Transverse colon (tissue), 4 donors: ENCODE measurements around the gene SOS1. TPM values are rescaled to one million over a fixed set of nuclear protein-coding genes. Genes with fewer than 3 reads are reported as not detected.

Experiments
- DNase-seq: peaks from one replicate; pipeline ENCODE4 v3.0.0-alpha.2; 2019
- H3K27ac ChIP-seq, 4 donors: fragments of 200-600 bp; sonication (generic); 2 replicates each; pipeline ENCODE4 v1.5.1; 2016 to 2018; ENCODE audit warnings: inconsistent platforms in 4 of 4
- H3K27me3 ChIP-seq: fragments of 200-600 bp; sonication (generic); 2 replicates; pipeline ENCODE4 v1.5.1; 2017; ENCODE audit warnings: inconsistent platforms
- H3K36me3 ChIP-seq, 4 donors: fragments of 200-600 bp; sonication (generic); 2 replicates each; pipeline ENCODE4 v1.5.1; 2017 to 2019; ENCODE audit warnings: inconsistent platforms in 4 of 4
- H3K4me1 ChIP-seq, 4 donors: fragments of 200-600 bp; sonication (generic); 2 replicates each; pipeline ENCODE4 v1.5.1; 2017 to 2020; ENCODE audit warnings: inconsistent platforms in 4 of 4
- H3K4me3 ChIP-seq, 4 donors: fragments of 200-600 bp; sonication (generic); 1 replicate in 1 of 4; 2 replicates in 3 of 4; pipeline versions ENCODE4 v1.5.1 to v1.6.1; 2017 to 2019; ENCODE audit warnings: inconsistent platforms in 4 of 4
- H3K9me3 ChIP-seq, 2 donors: fragments of 200-600 bp; sonication (generic); 2 replicates each; pipeline ENCODE4 v1.5.1; 2017 to 2019; ENCODE audit warnings: inconsistent platforms in 2 of 2
- EP300 ChIP-seq: sonication (generic); formaldehyde crosslinking; IDR thresholded peaks from one replicate; pipeline ENCODE4 v1.6.1; 2017; ENCODE audit warnings: antibody characterized with exemption, low read depth
- POLR2A ChIP-seq: fragments of 450-650 bp; IDR thresholded peaks from one replicate; pipeline ENCODE4 v1.6.1; 2016; ENCODE audit warnings: antibody characterized with exemption, mild to moderate bottlenecking, moderate library complexity
- POLR2AphosphoS5 ChIP-seq, 3 donors: sonication (generic); formaldehyde crosslinking; IDR thresholded peaks; one replicate each; pipeline ENCODE4 v1.6.1; 2016; ENCODE audit warnings: antibody characterized with exemption in 3 of 3
- WGBS, 2 donors: methylation state at CpG; one replicate each; pipeline ENCODE4 v1.1.5; 2018; ENCODE audit warnings: low coverage in 1 of 2; 5-methylcytosine and 5-hydroxymethylcytosine counted together
- in situ Hi-C, 4 donors: fragments of 200-750 bp; cut with MboI; loops; one replicate each; pipeline versions ENCODE4 v1.15.0 to v1.15.1; 2017; ENCODE audit warnings: low sequenced_read_pairs in 3 of 4, low pct_ligation_motif_present in 1 of 4, low pct_unique_long_range_greater_than_20kb in 1 of 4
- intact Hi-C: fragments of 100-400 bp; cut with DNase I; formaldehyde crosslinking; loops from one replicate; pipeline ENCODE4 v1.15.1; 2023; ENCODE audit warnings: low total_unique reads
- total RNA-seq, 4 donors: library from RNA; depleted of rRNA; stranded (reverse); fragments of >200 nt; gene quantifications; one replicate each; pipeline ENCODE4 v1.1.0, GENCODE V29; 2016
- TF ChIP-seq, protein P1 (sequence below), 5 experiments: fragments of 200-600 bp in 3 of 5; fragments of 450-650 bp in 2 of 5; sonication (generic) in 3 of 5; IDR thresholded peaks; 1 replicate in 2 of 5; 2 replicates in 3 of 5; pipeline ENCODE4 v1.5.1; 2016 to 2017; ENCODE audit warnings: antibody characterized with exemption in 5 of 5, inconsistent platforms in 3 of 5, mild to moderate bottlenecking in 2 of 5, moderate library complexity in 1 of 5

The SOS1 gene
- total RNA-seq, 4 donors from 2014 or later = 13.9 to 43.8 (median 23.0) TPM

DNA sequence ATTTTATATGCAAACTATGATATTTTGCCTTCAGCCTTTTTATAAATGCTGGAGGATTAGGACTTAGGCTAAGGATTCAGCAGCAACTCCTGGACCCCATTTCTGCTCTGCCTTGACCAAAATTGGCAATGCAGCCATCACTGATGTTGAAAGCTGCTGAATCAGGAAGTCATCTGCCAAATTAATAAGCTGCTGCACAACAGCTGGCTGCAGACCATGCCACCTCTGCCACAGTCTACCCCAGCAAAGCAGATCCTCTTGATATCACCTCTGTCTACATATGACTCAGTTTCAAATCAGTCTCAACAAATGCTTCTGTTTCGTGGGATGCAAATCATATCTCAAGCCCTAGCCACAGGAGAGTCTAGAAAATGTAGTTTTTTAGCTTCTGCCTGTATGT lies 7.1 kb upstream of the SOS1 start:
- H3K36me3 ChIP-seq = no peaks in the 10 kb centered on the region
- DNase-seq = peak; percentile 19
- H3K4me1 ChIP-seq = peaks cover 5 to 25% (median 6%) of the 10 kb centered on the region in 4 donors
- intact Hi-C loops = loop anchor here (10.0 kb wide), 1 partner anchor 97 kb away; no protein-coding TSS in a partner anchor
- WGBS, 2 donors = 57% methylated on average over 1 of the region's 1 CpG; no CpG with 5 or more reads in 1 of the 2 donors
- TF ChIP-seq POLR2A (no peak), POLR2AphosphoS5 (IDR thresholded peaks at IDR 0.05) (no peak), EP300 (no peak)
- TF ChIP-seq, protein P1, sequence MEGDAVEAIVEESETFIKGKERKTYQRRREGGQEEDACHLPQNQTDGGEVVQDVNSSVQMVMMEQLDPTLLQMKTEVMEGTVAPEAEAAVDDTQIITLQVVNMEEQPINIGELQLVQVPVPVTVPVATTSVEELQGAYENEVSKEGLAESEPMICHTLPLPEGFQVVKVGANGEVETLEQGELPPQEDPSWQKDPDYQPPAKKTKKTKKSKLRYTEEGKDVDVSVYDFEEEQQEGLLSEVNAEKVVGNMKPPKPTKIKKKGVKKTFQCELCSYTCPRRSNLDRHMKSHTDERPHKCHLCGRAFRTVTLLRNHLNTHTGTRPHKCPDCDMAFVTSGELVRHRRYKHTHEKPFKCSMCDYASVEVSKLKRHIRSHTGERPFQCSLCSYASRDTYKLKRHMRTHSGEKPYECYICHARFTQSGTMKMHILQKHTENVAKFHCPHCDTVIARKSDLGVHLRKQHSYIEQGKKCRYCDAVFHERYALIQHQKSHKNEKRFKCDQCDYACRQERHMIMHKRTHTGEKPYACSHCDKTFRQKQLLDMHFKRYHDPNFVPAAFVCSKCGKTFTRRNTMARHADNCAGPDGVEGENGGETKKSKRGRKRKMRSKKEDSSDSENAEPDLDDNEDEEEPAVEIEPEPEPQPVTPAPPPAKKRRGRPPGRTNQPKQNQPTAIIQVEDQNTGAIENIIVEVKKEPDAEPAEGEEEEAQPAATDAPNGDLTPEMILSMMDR (IDR thresholded peaks at IDR 0.05) = no peak
- H3K9me3 ChIP-seq = no peaks in the 10 kb centered on the region
- no peak overlapping the region for H3K4me3 ChIP-seq
- in situ Hi-C loops = loop anchor here in 1 of 4 donors (10.0 kb wide), 1 partner anchor 97 kb away; no protein-coding TSS in a partner anchor
- H3K27me3 ChIP-seq = no peaks in the 10 kb centered on the region
- peak overlapping the region in 3 of 4 donors; percentile 31 to 42 (median 33) for H3K27ac ChIP-seq

DNA sequence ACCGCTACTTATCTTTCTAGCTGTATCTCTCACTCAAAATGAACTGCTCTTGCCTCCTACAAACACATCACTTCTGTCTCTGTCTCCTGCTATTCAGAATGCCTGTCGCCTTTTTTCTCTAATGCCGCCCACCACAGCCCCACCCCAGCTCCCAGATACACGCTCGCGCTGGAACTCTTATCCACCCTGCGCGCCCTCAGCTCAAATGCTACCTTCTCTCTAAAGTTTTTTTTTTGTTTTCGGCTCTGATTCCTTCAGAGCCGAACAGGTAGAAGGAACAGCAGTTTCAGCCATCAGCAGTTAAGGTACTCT lies 3.9 kb upstream of the SOS1 start:
- Histone ChIP-seq H3K9me3 (no peaks in the 10 kb centered on the region), H3K36me3 (no peaks in the 10 kb centered on the region), H3K27me3 (no peaks in the 10 kb centered on the region), H3K4me3 (peak overlapping the region; percentile 42 to 79 (median 58)), H3K27ac (peak overlapping the region; percentile 93 to 97 (median 96)), H3K4me1 (peaks cover 18 to 42% (median 19%) of the 10 kb centered on the region in 4 donors)
- intact Hi-C loops = loop anchor here (10.0 kb wide), 1 partner anchor 100 kb away; no protein-coding TSS in a partner anchor
- in situ Hi-C loops = loop anchor here in 1 of 4 donors (10.0 kb wide), 1 partner anchor 100 kb away; no protein-coding TSS in a partner anchor
- DNase-seq = no peak
- WGBS, 2 donors = 0 to 2% methylated on average over 9 to 10 of the region's 10 CpGs
- TF ChIP-seq POLR2AphosphoS5 (IDR thresholded peaks at IDR 0.05) = no peak
- TF ChIP-seq, protein P1 (IDR thresholded peaks at IDR 0.05) = peak in 2 of 5 experiments; percentile 1 to 9

DNA sequence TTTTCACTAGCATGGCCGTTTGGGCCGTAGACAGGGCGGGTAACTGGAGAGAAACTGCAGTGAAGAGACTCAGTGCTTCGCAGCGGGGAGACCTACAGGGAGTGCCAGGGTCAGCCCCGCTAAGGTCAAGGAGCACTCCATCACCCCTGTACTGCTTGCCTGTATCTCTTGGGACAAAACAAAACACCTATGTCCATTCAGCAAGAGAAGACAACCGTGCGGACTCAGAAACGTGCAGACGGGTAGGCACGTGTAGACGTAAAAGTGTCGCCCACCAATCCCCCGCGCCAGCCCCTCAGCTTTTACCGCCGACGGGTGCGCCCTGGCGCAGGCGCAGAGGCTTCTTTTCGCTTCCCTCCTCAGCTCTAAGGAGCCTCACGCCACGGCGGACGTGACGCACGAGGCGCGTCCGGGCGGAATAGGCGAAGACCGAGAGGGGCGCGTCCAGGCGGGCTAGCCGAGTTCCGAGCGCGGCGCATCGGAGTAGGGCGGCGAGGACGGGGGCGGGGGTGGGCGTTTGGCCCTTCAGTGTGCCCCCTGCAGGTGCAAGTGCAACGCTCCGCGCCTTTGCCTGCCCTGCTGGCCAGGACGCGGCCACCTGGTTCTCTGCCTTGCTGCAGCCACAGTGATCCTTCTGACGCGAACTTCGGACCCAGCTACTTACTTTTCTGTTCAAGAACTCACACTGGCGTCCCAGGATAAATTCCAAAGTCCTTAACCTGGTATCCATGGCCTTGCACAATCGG lies 3.3 kb upstream of the SOS1 start:
- Histone ChIP-seq H3K9me3 (no peaks in the 10 kb centered on the region), H3K36me3 (no peaks in the 10 kb centered on the region), H3K4me1 (peaks cover 18 to 45% (median 19%) of the 10 kb centered on the region in 4 donors), H3K27ac (peak overlapping the region; percentile 93 to 97 (median 96)), H3K27me3 (no peaks in the 10 kb centered on the region), H3K4me3 (peak overlapping the region; percentile 55 to 79 (median 61))
- 1% methylated on average over 56 of the region's 58 CpGs; no CpG with 5 or more reads in 1 of the 2 donors for WGBS, 2 donors
- intact Hi-C loops = loop anchor here (10.0 kb wide), 1 partner anchor 101 kb away; no protein-coding TSS in a partner anchor
- in situ Hi-C loops = loop anchor here in 1 of 4 donors (10.0 kb wide), 1 partner anchor 101 kb away; no protein-coding TSS in a partner anchor
- TF ChIP-seq, protein P1 (IDR thresholded peaks at IDR 0.05) = peak; percentile 33 to 56 (median 41)
- TF ChIP-seq POLR2A = peak; percentile 85
- TF ChIP-seq POLR2AphosphoS5 (IDR thresholded peaks at IDR 0.05) = peak; percentile 88 to 92 (median 89)
- no peak for TF ChIP-seq EP300
- peak; percentile 96 for DNase-seq

DNA sequence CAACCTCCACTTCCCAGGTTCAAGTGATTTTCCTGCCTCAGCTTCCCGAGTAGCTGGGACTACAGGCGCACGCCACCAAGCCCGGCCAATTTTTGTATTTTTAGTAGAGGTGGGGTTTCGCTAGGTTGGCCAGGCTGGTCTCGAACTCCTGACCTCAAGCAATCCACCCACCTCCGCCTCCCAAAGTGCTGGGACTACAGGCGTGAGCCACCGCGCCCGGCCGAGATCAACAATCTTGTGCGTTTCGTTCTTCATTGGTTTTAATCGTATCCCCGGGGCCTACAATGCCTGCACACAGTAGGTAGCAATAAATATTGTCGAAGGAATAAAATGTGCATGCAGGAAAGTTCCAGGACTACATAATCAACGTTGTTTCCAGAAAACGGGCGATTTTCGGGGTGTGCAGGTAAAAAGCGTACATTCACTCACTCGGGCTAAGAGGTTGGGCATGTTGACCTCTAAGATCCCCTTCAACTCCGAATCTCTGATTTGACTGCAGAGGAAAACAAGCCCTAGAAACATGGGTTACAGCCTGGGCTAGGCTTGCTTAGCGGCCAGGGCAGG lies 2.7 kb upstream of the SOS1 start:
- WGBS, 2 donors = 52 to 69% methylated on average over 6 to 25 of the region's 25 CpGs
- no peaks in the 10 kb centered on the region for H3K27me3 ChIP-seq
- H3K4me3 ChIP-seq = peak overlapping the region; percentile 55 to 79 (median 61)
- TF ChIP-seq, protein P1 (IDR thresholded peaks at IDR 0.05) = no peak
- TF ChIP-seq EP300 (no peak), POLR2A (no peak), POLR2AphosphoS5 (IDR thresholded peaks at IDR 0.05) (no peak)
- peaks cover 18 to 52% (median 25%) of the 10 kb centered on the region in 4 donors for H3K4me1 ChIP-seq
- in situ Hi-C loops (loop anchor here in 1 of 4 donors (10.0 kb wide), 1 partner anchor 101 kb away; no protein-coding TSS in a partner anchor), intact Hi-C loops (loop anchor here (10.0 kb wide), 1 partner anchor 101 kb away; no protein-coding TSS in a partner anchor)
- H3K27ac ChIP-seq = peak overlapping the region; percentile 93 to 97 (median 96)
- no peaks in the 10 kb centered on the region for H3K36me3 ChIP-seq
- no peak for DNase-seq
- H3K9me3 ChIP-seq = no peaks in the 10 kb centered on the region
